Trophoblast cell (in vitro differentiated cells and primary cell): ENCODE measurements around the gene COASY.

ENCODE experiments used
- DNase-seq, 2 donors: peaks; one replicate each; pipeline ENCODE4 v3.0.0-alpha.2; 2016
- H2AFZ ChIP-seq: 2 replicates; pipeline ENCODE4 v1.6.1; 2013; ENCODE audit warnings: low read length, moderate library complexity, mild to moderate bottlenecking; ENCODE audit not compliant: insufficient read depth, poor library complexity
- H2AK5ac ChIP-seq: 2 replicates; pipeline ENCODE4 v1.6.1; 2013; ENCODE audit warnings: mild to moderate bottlenecking, low read length
- H2BK120ac ChIP-seq: 2 replicates; pipeline ENCODE4 v1.6.1; 2013; ENCODE audit warnings: low read length, mild to moderate bottlenecking, moderate library complexity; ENCODE audit not compliant: insufficient read depth, poor library complexity
- H2BK12ac ChIP-seq: 2 replicates; pipeline ENCODE4 v1.6.1; 2013; ENCODE audit warnings: mild to moderate bottlenecking, low read length, moderate library complexity
- H2BK5ac ChIP-seq: 2 replicates; pipeline ENCODE4 v1.6.1; 2013; ENCODE audit warnings: low read length, low read depth, moderate library complexity, mild to moderate bottlenecking; ENCODE audit not compliant: poor library complexity
- H3K14ac ChIP-seq: 2 replicates; pipeline ENCODE4 v1.6.1; 2013; ENCODE audit warnings: mild to moderate bottlenecking, low read length
- H3K18ac ChIP-seq: 2 replicates; pipeline ENCODE4 v1.6.1; 2013; ENCODE audit warnings: mild to moderate bottlenecking, low read length
- H3K23ac ChIP-seq: 2 replicates; pipeline ENCODE4 v1.6.1; 2013; ENCODE audit warnings: low read length
- H3K27ac ChIP-seq: 2 replicates; pipeline ENCODE4 v1.5.1; 2013; ENCODE audit warnings: low read depth, mild to moderate bottlenecking, inconsistent platforms, low read length, moderate library complexity
- H3K27me3 ChIP-seq: 2 replicates; pipeline ENCODE4 v1.6.1; 2013; ENCODE audit warnings: inconsistent platforms, mild to moderate bottlenecking, low read length, moderate library complexity; ENCODE audit not compliant: insufficient read depth
- H3K36me3 ChIP-seq, 2 experiments: 1 replicate in 1 of 2; 2 replicates in 1 of 2; pipeline ENCODE4 v1.6.1; 2013; ENCODE audit warnings: low read length in 2 of 2, mild to moderate bottlenecking in 2 of 2, moderate library complexity in 1 of 2; ENCODE audit not compliant: insufficient read depth in 2 of 2, control insufficient read depth in 1 of 2
- H3K4ac ChIP-seq: 2 replicates; pipeline ENCODE4 v1.6.1; 2013; ENCODE audit warnings: low read depth, mild to moderate bottlenecking, low read length, moderate library complexity
- H3K4me1 ChIP-seq, 2 experiments: 1 replicate in 1 of 2; 2 replicates in 1 of 2; pipeline ENCODE4 v1.6.1; 2013; ENCODE audit warnings: low read length in 2 of 2, mild to moderate bottlenecking in 2 of 2, moderate library complexity in 1 of 2; ENCODE audit not compliant: insufficient read depth in 2 of 2, control insufficient read depth in 1 of 2
- H3K4me2 ChIP-seq: 2 replicates; pipeline ENCODE4 v1.6.1; 2013; ENCODE audit warnings: inconsistent platforms, mild to moderate bottlenecking, low read length, moderate library complexity
- H3K4me3 ChIP-seq: 2 replicates; pipeline ENCODE4 v1.5.1; 2013; ENCODE audit warnings: mild to moderate bottlenecking, low read depth, low read length, inconsistent platforms
- H3K79me1 ChIP-seq: one replicate; pipeline ENCODE4 v1.6.1; 2013; ENCODE audit warnings: low read length
- H3K79me2 ChIP-seq: 2 replicates; pipeline ENCODE4 v1.6.1; 2013; ENCODE audit warnings: low read length, mild to moderate bottlenecking; ENCODE audit not compliant: control insufficient read depth, insufficient read depth, poor library complexity
- H3K9ac ChIP-seq: 2 replicates; pipeline ENCODE4 v1.6.1; 2013; ENCODE audit warnings: mild to moderate bottlenecking, low read length
- H3K9me3 ChIP-seq: 2 replicates; pipeline ENCODE4 v1.6.1; 2013; ENCODE audit warnings: low read depth, mild to moderate bottlenecking, control low read depth, inconsistent platforms, low read length; ENCODE audit not compliant: insufficient read depth
- H4K12ac ChIP-seq: 2 replicates; pipeline ENCODE4 v1.6.1; 2013; ENCODE audit warnings: low read depth, mild to moderate bottlenecking, low read length, moderate library complexity
- H4K8ac ChIP-seq: 2 replicates; pipeline ENCODE4 v1.6.1; 2013; ENCODE audit warnings: low read depth, mild to moderate bottlenecking, low read length, moderate library complexity
- H4K91ac ChIP-seq: one replicate; pipeline ENCODE4 v1.6.1; 2013; ENCODE audit warnings: low read depth, mild to moderate bottlenecking, low read length, moderate library complexity
- WGBS: extraction: QIAGEN DNeasy Blood & Tissue Kit; methylation state at CpG from one replicate; pipeline ENCODE4 v1.1.7; 2013; ENCODE audit warnings: missing lambda C conversion rate; ENCODE audit not compliant: insufficient read length, insufficient coverage; ENCODE audit errors: extremely low coverage; 5-methylcytosine and 5-hydroxymethylcytosine counted together

Gene COASY

DNA sequence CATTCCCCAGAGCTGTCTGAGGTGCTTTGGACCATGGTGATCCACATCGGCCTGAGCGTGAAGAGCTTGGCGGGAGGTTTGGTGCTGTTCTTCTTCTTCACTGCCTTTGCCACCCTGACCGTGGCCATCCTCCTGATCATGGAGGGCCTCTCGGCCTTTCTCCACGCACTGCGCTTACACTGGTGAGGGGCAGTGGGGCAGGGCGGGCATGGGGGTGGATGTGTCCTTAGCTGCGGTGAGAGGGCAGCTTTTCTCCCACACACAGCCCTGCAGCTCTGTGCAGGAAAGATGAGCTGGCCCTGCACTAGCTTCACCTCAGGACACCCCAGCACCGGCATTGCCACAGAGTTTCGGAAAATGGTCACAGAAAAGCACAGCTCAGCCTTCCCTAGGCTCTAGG is 47.7 kb upstream of the COASY start:
- no peak overlapping the region for H3K14ac ChIP-seq
- no peak overlapping the region for H2BK5ac ChIP-seq
- H2BK12ac ChIP-seq: no peak overlapping the region
- peaks cover 12 to 22% of the 10 kb centered on the region in 2 experiments for H3K4me1 ChIP-seq
- peaks cover 7% of the 10 kb centered on the region for H3K79me1 ChIP-seq
- H3K36me3 ChIP-seq: peaks cover 24 to 33% of the 10 kb centered on the region in 2 experiments
- H2BK120ac ChIP-seq: no peak overlapping the region
- no peak overlapping the region for H3K4me3 ChIP-seq
- H4K91ac ChIP-seq: no peak overlapping the region
- H3K23ac ChIP-seq: no peak overlapping the region
- H4K8ac ChIP-seq: no peak overlapping the region
- no peak overlapping the region for H3K18ac ChIP-seq
- no peak overlapping the region for H2AFZ ChIP-seq
- H4K12ac ChIP-seq: no peak overlapping the region
- no peak overlapping the region for H3K9ac ChIP-seq
- H3K9me3 ChIP-seq: no peaks in the 10 kb centered on the region
- H3K4ac ChIP-seq: no peak overlapping the region
- H3K79me2 ChIP-seq: no peaks in the 10 kb centered on the region
- no peak for DNase-seq
- H3K27ac ChIP-seq: no peak overlapping the region
- H3K27me3 ChIP-seq: no peaks in the 10 kb centered on the region
- no peak overlapping the region for H3K4me2 ChIP-seq
- no CpG with 5 or more reads among the region's 11 CpGs for WGBS
- no peak overlapping the region for H2AK5ac ChIP-seq

DNA sequence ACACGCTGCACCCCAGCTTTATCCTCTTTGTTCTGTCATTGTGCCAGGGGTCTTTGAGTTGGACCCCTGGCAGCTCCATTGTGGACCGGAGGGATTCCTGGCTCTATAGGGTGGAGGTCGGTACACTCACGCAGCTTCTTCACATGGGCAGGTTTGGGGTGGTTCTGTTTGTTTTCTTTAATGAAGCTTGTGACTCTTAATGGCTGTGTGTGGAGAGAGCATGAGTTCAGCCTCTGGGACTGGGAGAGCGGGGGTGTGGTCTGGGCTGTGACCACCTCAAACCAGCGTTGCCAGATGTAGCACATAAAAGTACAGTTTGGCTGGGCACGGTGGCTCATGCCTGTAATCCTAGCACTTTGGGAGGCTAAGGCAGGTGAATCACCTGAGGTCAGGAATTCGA is 47.1 kb upstream of the COASY start:
- Histone ChIP-seq H3K36me3 (peaks cover 20 to 29% of the 10 kb centered on the region in 2 experiments), H3K79me2 (no peaks in the 10 kb centered on the region), H3K27ac (no peak overlapping the region), H3K18ac (no peak overlapping the region), H3K27me3 (no peaks in the 10 kb centered on the region), H2BK5ac (no peak overlapping the region), H3K14ac (no peak overlapping the region), H3K4me3 (no peak overlapping the region), H3K23ac (no peak overlapping the region), H2BK12ac (no peak overlapping the region), H3K4me2 (no peak overlapping the region), H3K9me3 (no peaks in the 10 kb centered on the region), H3K4me1 (peaks cover 18 to 27% of the 10 kb centered on the region in 2 experiments), H4K12ac (no peak overlapping the region), H2BK120ac (no peak overlapping the region), H2AK5ac (no peak overlapping the region), H4K8ac (no peak overlapping the region), H3K4ac (no peak overlapping the region), H3K9ac (no peak overlapping the region), H4K91ac (no peak overlapping the region), H2AFZ (no peak overlapping the region), H3K79me1 (peaks cover 13% of the 10 kb centered on the region)
- no CpG with 5 or more reads among the region's 8 CpGs for WGBS
- no peak for DNase-seq

DNA sequence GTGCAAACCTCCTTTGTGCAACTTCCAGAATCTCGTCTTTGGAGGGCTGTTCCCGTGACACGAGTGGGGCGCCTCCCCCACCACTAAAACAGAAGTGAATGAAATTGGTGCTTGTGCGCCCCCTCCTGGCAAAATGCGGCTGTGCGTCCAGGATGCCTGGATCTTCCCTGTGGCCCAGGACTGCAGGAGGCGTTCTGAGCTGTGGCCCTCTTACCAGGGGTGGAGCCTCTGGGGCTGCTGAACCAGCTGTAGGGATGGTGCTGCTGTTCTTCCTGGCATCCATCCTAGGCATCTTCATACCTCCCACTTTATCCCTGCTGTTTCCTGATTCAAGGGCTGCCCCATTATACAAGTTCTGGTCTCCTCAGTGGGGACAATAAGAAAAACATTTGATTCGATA is 44.4 kb upstream of the COASY start:
- Histone ChIP-seq H4K12ac (no peak overlapping the region), H3K18ac (no peak overlapping the region), H2AFZ (no peak overlapping the region), H3K4me1 (peaks cover 40 to 42% of the 10 kb centered on the region in 2 experiments), H3K27ac (no peak overlapping the region), H3K79me1 (peaks cover 32% of the 10 kb centered on the region), H3K27me3 (no peaks in the 10 kb centered on the region), H2BK12ac (no peak overlapping the region), H3K4me3 (no peak overlapping the region), H4K91ac (no peak overlapping the region), H4K8ac (no peak overlapping the region), H3K23ac (no peak overlapping the region), H3K79me2 (peaks cover 3% of the 10 kb centered on the region), H3K36me3 (peaks cover 29 to 31% of the 10 kb centered on the region in 2 experiments), H3K9me3 (no peaks in the 10 kb centered on the region), H3K9ac (no peak overlapping the region), H2BK120ac (no peak overlapping the region), H2AK5ac (no peak overlapping the region), H3K4ac (no peak overlapping the region), H2BK5ac (no peak overlapping the region), H3K4me2 (no peak overlapping the region), H3K14ac (no peak overlapping the region)
- DNase-seq: peak; percentile 90 to 92
- WGBS: no CpG with 5 or more reads among the region's 9 CpGs

DNA sequence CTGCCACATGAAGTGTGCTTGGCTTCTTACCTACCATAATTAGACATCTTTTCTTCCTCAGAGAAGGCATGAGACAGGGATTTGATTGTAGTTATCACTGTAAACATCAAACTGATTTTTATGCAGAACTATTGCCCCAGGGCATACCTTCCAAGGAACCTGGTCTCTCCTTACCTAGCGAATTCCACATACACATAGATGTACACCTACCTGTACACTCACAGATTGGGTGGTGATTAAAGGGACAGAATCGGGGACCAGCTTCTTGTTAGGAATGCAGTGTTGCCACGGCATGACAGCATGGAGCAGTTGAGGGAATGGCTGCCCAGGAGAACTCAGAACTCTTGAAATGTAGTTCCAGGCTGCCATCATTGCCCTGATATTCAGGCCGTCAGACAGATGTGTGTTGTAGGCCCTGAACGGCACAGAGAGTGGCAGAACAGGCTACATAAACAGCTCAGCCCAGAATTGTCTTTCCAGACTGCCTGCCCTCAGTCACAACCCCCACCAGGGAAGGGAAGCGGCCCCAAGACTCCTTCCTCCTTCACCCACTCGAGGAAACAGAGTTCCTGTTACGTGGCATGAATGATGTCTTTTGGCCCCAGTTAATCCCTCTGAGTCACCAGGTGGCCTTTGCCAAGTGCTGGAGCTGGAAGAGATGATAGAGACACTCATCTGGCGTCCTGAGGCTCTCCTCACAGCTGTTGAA is 43.7 kb upstream of the COASY start:
- Histone ChIP-seq H3K4me1 (peaks cover 46 to 47% of the 10 kb centered on the region in 2 experiments), H3K14ac (peak overlapping the region; percentile 32), H3K9me3 (no peaks in the 10 kb centered on the region), H3K79me1 (peaks cover 34% of the 10 kb centered on the region), H3K4ac (no peak overlapping the region), H3K9ac (no peak overlapping the region), H2AK5ac (no peak overlapping the region), H3K18ac (no peak overlapping the region), H3K4me3 (no peak overlapping the region), H3K79me2 (peaks cover 3% of the 10 kb centered on the region), H4K12ac (no peak overlapping the region), H2BK12ac (peak overlapping the region; percentile 86), H3K4me2 (no peak overlapping the region), H3K27ac (peak overlapping the region; percentile 97), H3K36me3 (peaks cover 31 to 32% of the 10 kb centered on the region in 2 experiments), H2BK120ac (peak overlapping the region; percentile 75), H3K23ac (no peak overlapping the region), H4K91ac (peak overlapping the region; percentile 93), H2AFZ (no peak overlapping the region), H4K8ac (peak overlapping the region; percentile 16), H2BK5ac (peak overlapping the region; percentile 37), H3K27me3 (no peaks in the 10 kb centered on the region)
- DNase-seq: peak; percentile 56 to 79
- no CpG with 5 or more reads among the region's 9 CpGs for WGBS
